D721Med (cell line): ENCODE results near the gene GAPDH.
"Not testable (repeated sequence)": the region's sequence is repeated elsewhere in the genome, so short reads cannot be mapped to it uniquely, and the experiment has no call there.

Source experiments
- DNase-seq: peaks from one replicate; pipeline ENCODE4 v3.0.0; 2011; ENCODE audit warnings: low spot score; ENCODE audit not compliant: insufficient read length
- FAIRE-seq: peaks from 2 replicates; lab custom pipeline; 2011; peaks lifted over from hg19 to GRCh38; lab: Jason Lieb, UNC
- CTCF ChIP-seq: IDR thresholded peaks from 2 replicates; pipeline ENCODE4 v1.5.1; 2012; ENCODE audit warnings: mild to moderate bottlenecking, control low read depth; ENCODE audit not compliant: insufficient read depth; ENCODE audit errors: missing control alignments

Gene GAPDH

GRCh38 chr12:6533923-6534694 lies at the start of gene GAPDH:
TSS of gene GAPDH (plus strand) at chr12:6534517. CDS start at chr12:6534833, 316 bp downstream.
- FAIRE-seq (no peak), DNase-seq (peak; percentile 93)
- TF ChIP-seq CTCF = no peak

GRCh38 chr12:6488240-6488639 lies 46.1 kb upstream of the GAPDH start:
- FAIRE-seq = no peak
- TF ChIP-seq CTCF = no peak
- DNase-seq = no peak

GRCh38 chr12:6489449-6489848 lies 44.9 kb upstream of the GAPDH start:
- FAIRE-seq (no peak), DNase-seq (no peak)
- TF ChIP-seq CTCF = no peak

- not testable (repeated sequence) for DNase-seq, FAIRE-seq
These were observed 43.6 kb upstream of the GAPDH start for GRCh38 chr12:6490673-6491072.

GRCh38 chr12:6492838-6493496 lies 41.4 kb upstream of the GAPDH start, which contains the start of gene MRPL51:
TSS of gene MRPL51 (minus strand) at chr12:6493262. CDS start at chr12:6493136, 126 bp downstream.
- peak; percentile 78 for DNase-seq
- no peak for FAIRE-seq
- TF ChIP-seq CTCF = no peak

GRCh38 chr12:6493497-6494257 lies 40.6 kb upstream of the GAPDH start, which contains the start of gene NCAPD2:
TSS of gene NCAPD2 (plus strand) at chr12:6494102. CDS start at chr12:6495099, 997 bp downstream.
- no peak for FAIRE-seq
- TF ChIP-seq CTCF = no peak

GRCh38 chr12:6494258-6494743 lies 40.0 kb upstream of the GAPDH start:
- FAIRE-seq (no peak), DNase-seq (no peak)
- no peak for TF ChIP-seq CTCF

More at GRCh38 chr12:6493497-6494257, 40.6 kb upstream of the GAPDH start, which contains the start of gene NCAPD2:
- DNase-seq = peak; percentile 57
